GM13976 (cell line): ENCODE data around the gene CAMK2A.
A peak's percentile ranks its signal among the peaks of the same experiment; 100 is the strongest.

Source experiments
- DNase-seq: peaks from one replicate; pipeline ENCODE4 v3.0.0; 2012; ENCODE audit warnings: low spot score
- CTCF ChIP-seq: IDR thresholded peaks from 2 replicates; pipeline ENCODE4 v1.5.1; 2012; ENCODE audit warnings: borderline replicate concordance, mild to moderate bottlenecking; ENCODE audit not compliant: insufficient read depth; ENCODE audit errors: extremely low read depth, missing control alignments, control extremely low read depth
- in situ Hi-C: fragments of 300-500 bp; cut with MboI; formaldehyde crosslinking; loops from one replicate; pipeline ENCODE4 v1.12.0; 2022; ENCODE audit warnings: low sequenced_read_pairs, mixed read lengths, inconsistent platforms; ENCODE audit not compliant: unreplicated experiment

CAMK2A gene

GRCh38 chr5:150218693-150219035 is 70.9 kb downstream of the CAMK2A start:
- TF ChIP-seq CTCF: no peak
- in situ Hi-C loops: loop anchor here (10.0 kb wide), 1 partner anchor 54 kb away; the partner anchor contains the start of gene CDX1
- DNase-seq: no peak

GRCh38 chr5:150217873-150218692 is 71.5 kb downstream of the CAMK2A start:
- in situ Hi-C loops: loop anchor here (10.0 kb wide), 1 partner anchor 53 kb away; the partner anchor contains the start of gene CDX1
- peak; percentile 86 for TF ChIP-seq CTCF
- DNase-seq: peak; percentile 91

- in situ Hi-C loops: loop anchor here (10.0 kb wide), 1 partner anchor 52 kb away; the partner anchor contains the start of gene CDX1
- DNase-seq: no peak
- no peak for TF ChIP-seq CTCF
Observed at GRCh38 chr5:150217038-150217437, 72.5 kb downstream of the CAMK2A start.

GRCh38 chr5:150215979-150216944 is 73.3 kb downstream of the CAMK2A start:
- DNase-seq: no peak
- TF ChIP-seq CTCF: no peak
- in situ Hi-C loops: loop anchor here (10.0 kb wide), 1 partner anchor 51 kb away; the partner anchor contains the start of gene CDX1

GRCh38 chr5:150214289-150214688 is 75.3 kb downstream of the CAMK2A start:
- DNase-seq: no peak
- in situ Hi-C loops: loop anchor here (10.0 kb wide), 1 partner anchor 49 kb away; the partner anchor contains the start of gene CDX1
- no peak for TF ChIP-seq CTCF

- no peak for TF ChIP-seq CTCF
- no peak for DNase-seq
- in situ Hi-C loops: loop anchor here (10.0 kb wide), 1 partner anchor 49 kb away; the partner anchor contains the start of gene CDX1
Observed at GRCh38 chr5:150213530-150213929, 76.0 kb downstream of the CAMK2A start.
